NB4 (cell line): ENCODE results near the gene ATL1.

ENCODE experiments used
- MYC ChIP-seq: IDR thresholded peaks from 2 replicates; pipeline ENCODE4 v1.6.1; 2011; ENCODE audit warnings: low read depth, low read length
- POLR2A ChIP-seq: IDR thresholded peaks from 2 replicates; pipeline ENCODE4 v1.6.1; 2011; ENCODE audit warnings: mild to moderate bottlenecking; ENCODE audit not compliant: insufficient read length; ENCODE audit errors: extremely low read depth
- TF ChIP-seq, protein P1 (sequence below): IDR thresholded peaks from one replicate; pipeline ENCODE4 v1.5.1; 2012; ENCODE audit warnings: low read depth, low read length
- TF ChIP-seq, protein P2 (sequence below): IDR thresholded peaks from 2 replicates; pipeline ENCODE4 v1.6.1; 2011; ENCODE audit warnings: low read depth, low read length

DNA sequence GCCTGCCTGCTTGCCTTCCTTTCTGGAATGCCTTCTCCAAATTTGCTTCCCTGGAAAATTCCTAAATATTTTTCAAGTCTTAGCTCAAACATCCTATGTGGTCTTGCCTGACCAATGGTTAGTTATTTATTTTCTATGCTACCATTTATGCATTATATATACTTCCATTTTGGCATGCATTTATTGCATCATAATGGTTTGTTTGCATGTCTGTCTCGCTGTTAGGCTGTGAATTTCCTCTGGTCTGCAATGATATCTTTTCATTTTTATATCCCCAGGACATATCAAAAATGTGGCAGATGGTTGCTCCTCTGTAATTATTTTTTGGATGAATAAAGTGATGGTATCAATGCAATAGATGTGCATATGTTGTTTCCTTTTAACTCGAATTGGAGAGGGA is 30.5 kb downstream of the ATL1 start:
- TF ChIP-seq MYC (no peak), POLR2A (no peak)
- TF ChIP-seq, protein P1, sequence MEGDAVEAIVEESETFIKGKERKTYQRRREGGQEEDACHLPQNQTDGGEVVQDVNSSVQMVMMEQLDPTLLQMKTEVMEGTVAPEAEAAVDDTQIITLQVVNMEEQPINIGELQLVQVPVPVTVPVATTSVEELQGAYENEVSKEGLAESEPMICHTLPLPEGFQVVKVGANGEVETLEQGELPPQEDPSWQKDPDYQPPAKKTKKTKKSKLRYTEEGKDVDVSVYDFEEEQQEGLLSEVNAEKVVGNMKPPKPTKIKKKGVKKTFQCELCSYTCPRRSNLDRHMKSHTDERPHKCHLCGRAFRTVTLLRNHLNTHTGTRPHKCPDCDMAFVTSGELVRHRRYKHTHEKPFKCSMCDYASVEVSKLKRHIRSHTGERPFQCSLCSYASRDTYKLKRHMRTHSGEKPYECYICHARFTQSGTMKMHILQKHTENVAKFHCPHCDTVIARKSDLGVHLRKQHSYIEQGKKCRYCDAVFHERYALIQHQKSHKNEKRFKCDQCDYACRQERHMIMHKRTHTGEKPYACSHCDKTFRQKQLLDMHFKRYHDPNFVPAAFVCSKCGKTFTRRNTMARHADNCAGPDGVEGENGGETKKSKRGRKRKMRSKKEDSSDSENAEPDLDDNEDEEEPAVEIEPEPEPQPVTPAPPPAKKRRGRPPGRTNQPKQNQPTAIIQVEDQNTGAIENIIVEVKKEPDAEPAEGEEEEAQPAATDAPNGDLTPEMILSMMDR = no peak
- TF ChIP-seq, protein P2, sequence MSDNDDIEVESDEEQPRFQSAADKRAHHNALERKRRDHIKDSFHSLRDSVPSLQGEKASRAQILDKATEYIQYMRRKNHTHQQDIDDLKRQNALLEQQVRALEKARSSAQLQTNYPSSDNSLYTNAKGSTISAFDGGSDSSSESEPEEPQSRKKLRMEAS = no peak
